C4-2B (cell line): ENCODE results near the gene SSTR4.

Experiments used
- H3K27ac ChIP-seq: fragments of 450-650 bp; 2 replicates; pipeline ENCODE4 v1.5.1; 2017
- ZFX ChIP-seq: fragments of 450-650 bp; IDR thresholded peaks from 2 replicates; pipeline ENCODE4 v1.6.1; 2017
- TF ChIP-seq, protein P1 (sequence below): fragments of 450-650 bp; conservative IDR thresholded peaks from 2 replicates; pipeline ENCODE4 v1.5.1; 2017; ENCODE audit warnings: mild to moderate bottlenecking

The SSTR4 gene

DNA sequence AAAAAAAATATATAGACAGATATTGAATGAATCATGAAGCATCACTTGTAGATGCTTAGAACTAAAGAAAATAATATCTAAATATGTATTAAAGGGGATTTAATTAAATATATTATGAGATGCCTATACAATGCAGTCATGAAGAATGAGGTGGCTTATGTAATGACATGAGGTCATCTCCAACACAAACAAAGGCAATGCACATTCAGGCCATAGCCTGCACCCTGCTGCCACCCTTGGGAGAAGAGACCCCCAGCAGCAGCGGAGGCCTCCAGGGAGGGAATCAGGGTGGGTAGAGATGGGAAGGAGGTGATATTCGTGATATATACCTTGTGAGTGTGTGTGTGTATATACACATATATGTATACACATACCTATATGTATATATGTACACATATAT, 26.4 kb upstream of the SSTR4 start:
- no peak overlapping the region for H3K27ac ChIP-seq
- no peak for TF ChIP-seq ZFX
- TF ChIP-seq, protein P1, sequence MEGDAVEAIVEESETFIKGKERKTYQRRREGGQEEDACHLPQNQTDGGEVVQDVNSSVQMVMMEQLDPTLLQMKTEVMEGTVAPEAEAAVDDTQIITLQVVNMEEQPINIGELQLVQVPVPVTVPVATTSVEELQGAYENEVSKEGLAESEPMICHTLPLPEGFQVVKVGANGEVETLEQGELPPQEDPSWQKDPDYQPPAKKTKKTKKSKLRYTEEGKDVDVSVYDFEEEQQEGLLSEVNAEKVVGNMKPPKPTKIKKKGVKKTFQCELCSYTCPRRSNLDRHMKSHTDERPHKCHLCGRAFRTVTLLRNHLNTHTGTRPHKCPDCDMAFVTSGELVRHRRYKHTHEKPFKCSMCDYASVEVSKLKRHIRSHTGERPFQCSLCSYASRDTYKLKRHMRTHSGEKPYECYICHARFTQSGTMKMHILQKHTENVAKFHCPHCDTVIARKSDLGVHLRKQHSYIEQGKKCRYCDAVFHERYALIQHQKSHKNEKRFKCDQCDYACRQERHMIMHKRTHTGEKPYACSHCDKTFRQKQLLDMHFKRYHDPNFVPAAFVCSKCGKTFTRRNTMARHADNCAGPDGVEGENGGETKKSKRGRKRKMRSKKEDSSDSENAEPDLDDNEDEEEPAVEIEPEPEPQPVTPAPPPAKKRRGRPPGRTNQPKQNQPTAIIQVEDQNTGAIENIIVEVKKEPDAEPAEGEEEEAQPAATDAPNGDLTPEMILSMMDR: no peak

DNA sequence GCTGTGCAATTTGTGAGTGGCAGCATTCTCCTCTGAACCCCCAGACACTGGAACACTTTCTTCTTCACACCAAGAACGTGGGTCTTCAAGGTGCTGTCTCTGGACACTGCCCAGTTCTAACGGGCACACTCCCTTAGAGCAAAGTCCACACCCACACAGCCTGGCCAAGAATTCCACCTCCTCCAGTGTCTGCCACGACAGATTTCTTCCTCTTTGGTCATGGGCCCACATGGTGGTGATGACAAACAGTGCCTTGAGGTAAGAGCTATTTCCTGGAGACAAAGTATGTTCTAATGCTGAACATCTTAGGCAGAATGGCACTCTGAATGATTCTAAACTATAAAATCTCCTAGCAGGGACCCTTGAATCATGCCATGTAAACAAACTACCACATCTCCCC, 25.5 kb upstream of the SSTR4 start:
- TF ChIP-seq ZFX: no peak
- TF ChIP-seq, protein P1: no peak
- no peak overlapping the region for H3K27ac ChIP-seq

DNA sequence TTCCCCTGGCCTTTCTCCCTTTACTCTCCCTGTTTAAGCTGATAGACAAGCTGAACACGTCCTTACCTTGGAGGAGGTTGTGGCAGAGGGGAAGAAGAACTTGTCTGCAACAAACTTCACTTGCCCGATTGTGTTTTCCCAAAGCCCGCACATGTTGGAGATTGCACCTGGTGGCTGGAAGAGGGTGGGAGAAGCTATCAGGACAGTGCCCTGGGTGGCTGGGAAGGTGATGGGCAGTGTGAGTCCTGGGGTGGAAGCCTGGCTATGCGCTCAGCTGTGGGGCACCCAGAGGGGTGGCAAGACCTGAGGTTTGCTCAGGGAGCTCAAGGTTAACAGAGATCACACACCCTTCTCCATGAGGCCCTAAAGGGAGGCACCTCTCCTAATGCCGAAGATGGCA, 25.0 kb upstream of the SSTR4 start:
- TF ChIP-seq ZFX: no peak
- TF ChIP-seq, protein P1: no peak
- no peak overlapping the region for H3K27ac ChIP-seq

DNA sequence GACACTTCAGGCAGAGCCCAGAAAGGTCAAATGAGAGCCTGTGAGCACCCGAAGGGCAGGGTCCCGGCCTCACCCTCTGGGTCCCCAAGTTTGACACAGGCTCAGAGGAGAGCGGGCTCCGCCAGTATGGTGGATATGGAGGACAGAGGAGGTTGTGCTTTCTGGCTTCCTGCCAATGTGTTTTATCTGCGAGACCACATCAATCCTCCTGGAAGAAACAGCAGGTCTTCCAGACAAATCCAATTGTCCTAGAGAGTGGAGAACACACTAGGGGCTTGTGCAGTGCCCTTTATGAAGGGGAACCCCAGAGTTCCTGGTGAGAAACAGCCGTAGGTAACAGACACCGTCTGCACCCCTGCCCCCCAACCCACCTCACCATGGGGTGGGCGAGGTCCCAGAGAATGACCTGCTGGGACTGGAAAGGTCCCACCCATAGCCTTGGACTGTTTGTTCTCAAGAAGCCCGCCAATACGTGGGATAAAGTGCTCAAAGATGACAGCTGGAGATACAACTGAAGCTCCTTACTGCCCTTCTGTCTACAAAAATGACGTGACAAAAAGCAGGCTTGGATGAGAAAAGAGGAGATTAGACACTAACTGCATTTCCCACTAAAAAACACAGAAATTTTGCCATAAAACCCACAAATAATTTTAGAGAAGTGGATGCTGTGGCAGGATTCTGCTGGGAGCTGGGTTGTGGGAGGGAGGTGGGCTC, 23.9 kb upstream of the SSTR4 start:
- no peak for TF ChIP-seq ZFX
- H3K27ac ChIP-seq: no peak overlapping the region

DNA sequence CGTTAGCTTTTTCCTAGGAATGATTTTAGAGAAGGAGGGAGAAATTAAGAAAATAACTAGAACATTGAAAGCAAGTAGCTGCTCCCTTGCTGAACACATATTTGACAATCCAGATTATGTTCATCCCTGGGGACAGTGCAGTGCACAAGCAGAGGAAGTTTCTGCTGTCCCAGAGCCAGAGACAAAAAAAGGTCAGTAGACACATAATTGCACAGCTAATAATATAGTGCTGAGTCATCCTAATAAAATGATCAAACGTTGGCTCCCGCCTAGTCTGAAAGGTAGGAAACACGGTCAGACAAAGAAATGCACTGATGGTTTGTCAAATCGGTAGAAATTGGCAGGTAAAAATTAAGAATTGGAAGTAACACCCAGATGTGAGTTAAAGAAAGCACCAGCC, 21.7 kb upstream of the SSTR4 start:
- H3K27ac ChIP-seq: peak overlapping the region; percentile 31
- TF ChIP-seq ZFX: no peak
- TF ChIP-seq, protein P1: no peak

DNA sequence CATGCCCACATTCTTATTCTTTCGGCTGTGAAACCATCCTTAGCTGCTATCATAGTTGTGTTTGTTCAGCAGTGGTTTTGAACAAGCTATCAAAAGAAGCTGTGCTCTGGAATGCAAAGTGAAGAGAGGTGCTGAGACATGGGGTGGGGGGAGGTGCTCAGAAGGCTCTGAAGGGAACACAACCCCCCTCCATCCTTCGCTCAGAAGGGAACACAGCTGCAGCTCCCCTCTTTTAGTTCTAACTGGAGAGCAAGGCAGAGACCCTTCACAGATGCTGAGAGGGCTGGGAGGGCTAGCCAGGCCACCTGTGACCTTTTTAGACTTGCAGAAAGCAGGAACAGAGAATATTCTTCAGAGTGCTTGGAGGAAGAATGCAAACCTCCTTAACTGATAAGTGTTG, 17.6 kb upstream of the SSTR4 start:
- no peak overlapping the region for H3K27ac ChIP-seq
- TF ChIP-seq, protein P1: no peak
- TF ChIP-seq ZFX: no peak

DNA sequence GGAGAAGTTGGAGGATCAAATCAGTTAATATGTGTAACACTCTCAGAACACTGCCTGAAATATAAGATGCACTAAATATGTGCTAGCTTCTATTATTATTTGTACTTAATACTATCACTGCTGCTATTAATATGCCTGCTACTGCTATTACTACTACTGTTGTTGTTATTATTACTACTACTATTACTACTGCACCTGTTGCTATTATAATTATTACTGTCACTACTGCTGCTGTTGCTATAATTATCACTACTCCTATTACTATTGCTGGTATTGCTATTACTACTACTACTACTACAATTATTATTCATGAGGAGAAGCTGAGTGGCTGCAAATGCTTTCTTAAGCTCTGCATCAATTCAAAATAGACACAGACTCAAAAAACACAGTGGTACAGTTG, 16.7 kb upstream of the SSTR4 start:
- no peak for TF ChIP-seq ZFX
- TF ChIP-seq, protein P1: no peak
- no peak overlapping the region for H3K27ac ChIP-seq

DNA sequence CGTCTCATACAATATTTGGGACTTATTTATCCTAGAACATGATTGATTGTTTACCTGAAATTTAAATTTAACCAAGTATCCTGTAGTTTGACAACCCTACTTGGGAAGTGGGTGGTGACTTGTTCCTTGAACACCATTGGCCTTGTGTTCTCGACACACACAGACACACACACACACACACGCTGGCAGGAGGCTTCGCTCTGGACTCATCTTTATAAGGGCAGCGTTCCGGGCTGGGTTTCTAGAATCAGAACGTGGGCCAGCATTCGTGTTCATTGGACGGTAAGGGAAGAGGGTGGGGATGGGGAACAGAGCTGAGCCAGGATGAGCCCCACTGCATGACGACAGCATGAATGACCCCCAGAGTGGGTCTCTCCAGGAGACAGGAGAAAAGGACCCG, 16.2 kb upstream of the SSTR4 start:
- no peak for TF ChIP-seq ZFX
- TF ChIP-seq, protein P1: no peak
- H3K27ac ChIP-seq: no peak overlapping the region
